Mesenchymal stem cell (in vitro differentiated cells and primary cell): ENCODE measurements around the gene TUBG1.
A peak's percentile ranks its signal among the peaks of the same experiment; 100 is the strongest.

ENCODE experiments used
- DNase-seq: peaks from one replicate; pipeline ENCODE4 v3.0.0-alpha.2; 2013
- H2AFZ ChIP-seq: one replicate; pipeline ENCODE4 v1.6.1; 2013; ENCODE audit warnings: low read depth, mild to moderate bottlenecking, control low read depth, inconsistent platforms, low read length, moderate library complexity
- H2AK5ac ChIP-seq: 2 replicates; pipeline ENCODE4 v1.6.1; 2013; ENCODE audit warnings: low read length, moderate library complexity, mild to moderate bottlenecking, inconsistent platforms; ENCODE audit not compliant: severe bottlenecking
- H2BK120ac ChIP-seq: one replicate; pipeline ENCODE4 v1.6.1; 2013; ENCODE audit warnings: low read depth, mild to moderate bottlenecking, inconsistent platforms, low read length, moderate library complexity
- H2BK12ac ChIP-seq, 2 experiments: one replicate each; pipeline ENCODE4 v1.6.1; 2013; ENCODE audit warnings: inconsistent platforms in 2 of 2, low read length in 2 of 2, mild to moderate bottlenecking in 2 of 2, moderate library complexity in 2 of 2, control low read depth in 1 of 2
- H2BK15ac ChIP-seq: one replicate; pipeline ENCODE4 v1.6.1; 2013; ENCODE audit warnings: mild to moderate bottlenecking, low read depth, inconsistent platforms; ENCODE audit not compliant: poor library complexity, severe bottlenecking
- H2BK5ac ChIP-seq: 2 replicates; pipeline ENCODE4 v1.6.1; 2013; ENCODE audit warnings: low read depth, mild to moderate bottlenecking, low read length, control low read depth, inconsistent platforms; ENCODE audit not compliant: poor library complexity, severe bottlenecking
- H3K14ac ChIP-seq, 2 experiments: one replicate each; pipeline ENCODE4 v1.6.1; 2013; ENCODE audit warnings: inconsistent platforms in 2 of 2, low read length in 2 of 2, control low read depth in 1 of 2, mild to moderate bottlenecking in 1 of 2, moderate library complexity in 1 of 2
- H3K18ac ChIP-seq, 2 experiments: one replicate each; pipeline ENCODE4 v1.6.1; 2013; ENCODE audit warnings: inconsistent platforms in 2 of 2, low read length in 2 of 2, control low read depth in 1 of 2, low read depth in 1 of 2, mild to moderate bottlenecking in 1 of 2
- H3K23ac ChIP-seq, 2 experiments: one replicate each; pipeline ENCODE4 v1.6.1; 2013; ENCODE audit warnings: inconsistent platforms in 2 of 2, low read length in 2 of 2, mild to moderate bottlenecking in 2 of 2, moderate library complexity in 2 of 2, control low read depth in 1 of 2
- H3K27ac ChIP-seq: 2 replicates; pipeline ENCODE4 v1.5.1; 2013; ENCODE audit warnings: mild to moderate bottlenecking, moderate library complexity, low read length, control low read depth, inconsistent platforms; ENCODE audit not compliant: poor library complexity, severe bottlenecking
- H3K27me3 ChIP-seq, 2 experiments: 2 replicates each; pipeline versions ENCODE4 v1.6.1 to v1.7.0; 2013; ENCODE audit warnings: low read length in 2 of 2, mild to moderate bottlenecking in 2 of 2, moderate library complexity in 2 of 2, control low read depth in 1 of 2, inconsistent platforms in 1 of 2; ENCODE audit not compliant: control insufficient read depth in 1 of 2, insufficient read depth in 1 of 2
- H3K36me3 ChIP-seq, 2 experiments: 2 replicates each; pipeline versions ENCODE4 v1.6.1 to v1.7.0; 2013; ENCODE audit warnings: low read length in 2 of 2, control low read depth in 1 of 2, inconsistent platforms in 1 of 2, low read depth in 1 of 2, mild to moderate bottlenecking in 1 of 2; ENCODE audit not compliant: insufficient read depth in 2 of 2, control insufficient read depth in 1 of 2
- H3K4ac ChIP-seq, 2 experiments: one replicate each; pipeline ENCODE4 v1.6.1; 2013; ENCODE audit warnings: inconsistent platforms in 2 of 2, low read length in 2 of 2, mild to moderate bottlenecking in 2 of 2, moderate library complexity in 2 of 2, control low read depth in 1 of 2, low read depth in 1 of 2
- H3K4me1 ChIP-seq: 2 replicates; pipeline ENCODE4 v1.6.1; 2013; ENCODE audit warnings: low read depth, low read length, control low read depth; ENCODE audit not compliant: control insufficient read depth, insufficient read depth
- H3K4me2 ChIP-seq: 2 replicates; pipeline ENCODE4 v1.6.1; 2013; ENCODE audit warnings: low read length, mild to moderate bottlenecking, inconsistent platforms; ENCODE audit not compliant: poor library complexity, severe bottlenecking
- H3K4me3 ChIP-seq, 2 experiments: 2 replicates each; pipeline versions ENCODE4 v1.5.1 to v1.7.0; 2013; ENCODE audit warnings: low read length in 2 of 2, mild to moderate bottlenecking in 2 of 2, control low read depth in 1 of 2, low read depth in 1 of 2; ENCODE audit not compliant: insufficient read depth in 1 of 2
- H3K79me1 ChIP-seq: replicated peaks from 2 replicates; pipeline ENCODE4 v1.6.1; 2013; ENCODE audit warnings: mild to moderate bottlenecking, control low read depth, low read length, inconsistent platforms; ENCODE audit not compliant: poor library complexity, severe bottlenecking
- H3K9ac ChIP-seq: 2 replicates; pipeline ENCODE4 v1.7.0; 2013; ENCODE audit warnings: mild to moderate bottlenecking, low read length, moderate library complexity
- H3K9me3 ChIP-seq: 2 replicates; pipeline ENCODE4 v1.7.0; 2013; ENCODE audit warnings: mild to moderate bottlenecking, low read length; ENCODE audit not compliant: control insufficient read depth
- H4K8ac ChIP-seq: one replicate; pipeline ENCODE4 v1.6.1; 2013; ENCODE audit warnings: inconsistent platforms, mild to moderate bottlenecking, low read length, moderate library complexity
- H4K91ac ChIP-seq: one replicate; pipeline ENCODE4 v1.6.1; 2013; ENCODE audit warnings: mild to moderate bottlenecking, low read length, inconsistent platforms
- WGBS: methylation state at CpG from one replicate; pipeline ENCODE4 v1.1.7; 2013; ENCODE audit warnings: mixed read lengths; 5-methylcytosine and 5-hydroxymethylcytosine counted together

The TUBG1 gene

DNA sequence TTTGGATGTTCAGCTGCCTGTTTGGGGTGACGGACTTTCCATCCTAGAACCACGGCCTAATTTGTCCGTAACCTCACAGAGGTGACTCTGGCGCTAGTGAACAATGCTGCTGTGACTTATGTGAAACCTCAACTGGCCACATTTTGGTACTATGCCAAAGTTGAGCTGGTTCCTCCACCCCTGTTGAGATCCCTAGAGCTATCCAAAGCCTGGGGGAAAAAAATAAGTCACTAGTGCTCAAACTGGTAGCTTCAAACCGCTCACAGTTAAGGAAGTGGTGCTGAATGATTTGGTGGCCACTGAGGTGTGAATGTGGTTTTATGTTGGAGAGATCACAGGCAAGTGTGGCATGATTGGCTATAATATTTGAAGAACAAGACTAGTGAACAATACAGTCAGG lies 38.3 kb downstream of the TUBG1 start:
- Histone ChIP-seq H2BK120ac (no peak overlapping the region), H2BK5ac (peak overlapping the region; percentile 14), H2BK15ac (no peak overlapping the region)

DNA sequence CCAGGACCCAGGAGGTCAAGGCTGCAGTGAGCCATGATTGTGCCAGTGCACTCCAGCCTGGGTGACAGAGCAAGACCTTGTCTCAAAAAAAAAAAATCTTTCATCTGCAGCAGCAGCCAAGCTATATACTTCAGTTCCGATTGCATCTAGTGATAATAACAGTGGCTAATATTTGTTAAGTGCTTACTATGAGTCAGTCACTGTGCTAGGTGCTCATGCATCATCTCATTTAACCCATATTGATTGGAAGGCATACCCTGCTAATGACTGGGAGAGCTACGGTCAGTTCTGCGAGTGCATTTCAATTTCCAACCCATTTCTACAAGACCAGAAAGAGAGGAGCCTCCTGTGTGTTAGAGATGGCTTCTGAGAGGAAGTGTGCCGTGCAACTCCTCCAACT lies 41.9 kb downstream of the TUBG1 start:
- no peak overlapping the region for H2BK15ac ChIP-seq
- H2BK120ac ChIP-seq, result no peak overlapping the region
- H3K36me3 ChIP-seq, result no peaks in the 10 kb centered on the region
- peak; percentile 34 for DNase-seq
- H3K27me3 ChIP-seq, result no peaks in the 10 kb centered on the region
- H2BK5ac ChIP-seq, result no peak overlapping the region
- H2AFZ ChIP-seq, result no peak overlapping the region
- H2BK12ac ChIP-seq, result no peak overlapping the region
- no peaks in the 10 kb centered on the region for H3K9me3 ChIP-seq
- H4K8ac ChIP-seq, result no peak overlapping the region
- H3K14ac ChIP-seq, result no peak overlapping the region
- no peak overlapping the region for H4K91ac ChIP-seq
- no peak overlapping the region for H3K4me3 ChIP-seq
- H3K23ac ChIP-seq, result no peak overlapping the region
- H3K4me1 ChIP-seq, result peaks cover 6% of the 10 kb centered on the region
- 93% methylated on average over 2 of the region's 4 CpGs for WGBS
- no peak overlapping the region for H3K9ac ChIP-seq
- H3K18ac ChIP-seq, result no peak overlapping the region
- H2AK5ac ChIP-seq, result no peak overlapping the region
- no peak overlapping the region for H3K4me2 ChIP-seq
- no peaks in the 10 kb centered on the region for H3K79me1 ChIP-seq
- no peak overlapping the region for H3K4ac ChIP-seq
- H3K27ac ChIP-seq, result no peak overlapping the region

More for the DNA sequence above, 38.3 kb downstream of the TUBG1 start:
- Histone ChIP-seq H3K4me2 (no peak overlapping the region), H3K18ac (no peak overlapping the region), H3K14ac (no peak overlapping the region), H2AK5ac (no peak overlapping the region), H4K8ac (no peak overlapping the region), H3K4ac (no peak overlapping the region), H3K9me3 (no peaks in the 10 kb centered on the region), H3K36me3 (no peaks in the 10 kb centered on the region), H3K27ac (no peak overlapping the region), H2BK12ac (no peak overlapping the region), H3K4me1 (no peaks in the 10 kb centered on the region), H3K9ac (no peak overlapping the region), H3K79me1 (no peaks in the 10 kb centered on the region), H4K91ac (no peak overlapping the region), H3K23ac (no peak overlapping the region), H3K4me3 (no peak overlapping the region), H3K27me3 (no peaks in the 10 kb centered on the region), H2AFZ (no peak overlapping the region)
- no peak for DNase-seq
- 89% methylated on average over 5 of the region's 5 CpGs for WGBS

DNA sequence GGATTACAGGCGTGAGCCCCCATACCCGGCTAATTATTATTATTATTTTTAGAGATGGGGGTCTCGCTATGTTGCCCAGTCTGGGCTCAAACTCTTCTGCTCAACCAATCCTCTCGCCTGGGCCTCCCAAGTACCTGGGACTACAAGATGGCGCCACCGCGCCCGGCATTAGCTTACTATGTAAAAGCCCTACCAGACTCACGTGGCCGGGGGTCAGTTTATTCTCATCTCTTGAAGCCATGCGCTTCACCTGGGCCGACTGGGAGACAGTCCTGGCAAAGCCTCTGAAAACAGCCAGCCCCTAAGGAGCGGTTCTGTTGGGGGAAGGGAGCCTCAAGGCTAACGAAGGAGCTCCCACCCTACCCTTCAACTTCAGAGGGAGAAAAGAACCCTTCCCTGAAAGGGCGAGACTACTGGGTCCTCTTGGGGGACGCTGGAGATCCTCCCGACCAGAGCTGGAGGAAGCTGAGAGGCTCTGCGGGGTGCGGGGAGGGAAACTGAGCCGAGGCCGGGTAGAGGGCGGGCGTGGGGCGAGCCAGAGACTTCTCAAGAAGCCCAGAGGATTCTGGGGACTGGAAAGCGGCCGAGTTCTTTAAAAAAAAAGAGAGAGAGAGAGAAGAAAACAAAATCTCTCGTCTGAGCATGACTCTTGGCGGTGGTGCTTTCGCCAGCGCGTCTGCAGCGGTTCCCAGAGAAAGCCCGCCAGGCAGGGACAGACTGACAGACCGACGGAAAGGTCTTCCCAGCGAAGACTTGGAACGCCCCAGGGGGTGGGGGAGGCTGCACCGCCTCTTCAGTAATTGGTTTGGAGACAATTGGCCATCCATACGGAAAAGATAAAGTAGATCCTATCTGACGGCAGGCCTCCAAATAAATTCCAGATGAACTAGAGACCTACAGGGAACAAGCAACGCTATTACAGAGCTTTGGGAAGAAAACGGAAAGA lies 44.0 kb downstream of the TUBG1 start:
- peak overlapping the region; percentile 42 to 77 for H3K4me3 ChIP-seq
- H2BK120ac ChIP-seq, result no peak overlapping the region
- peak overlapping the region; percentile 89 for H3K9ac ChIP-seq
- H3K36me3 ChIP-seq, result no peaks in the 10 kb centered on the region
- peak overlapping the region; percentile 77 for H3K4me2 ChIP-seq
- H3K9me3 ChIP-seq, result no peaks in the 10 kb centered on the region
- peak overlapping the region in 1 of 2 experiments; percentile 32 for H3K4ac ChIP-seq
- H2BK12ac ChIP-seq, result peak overlapping the region in 1 of 2 experiments; percentile 7
- H3K14ac ChIP-seq, result no peak overlapping the region
- H2BK15ac ChIP-seq, result no peak overlapping the region
- H3K18ac ChIP-seq, result peak overlapping the region in 1 of 2 experiments; percentile 60
- H2AK5ac ChIP-seq, result no peak overlapping the region
- peak; percentile 75 for DNase-seq
- H4K91ac ChIP-seq, result no peak overlapping the region
- peak overlapping the region; percentile 70 for H4K8ac ChIP-seq
- peak overlapping the region; percentile 7 for H2AFZ ChIP-seq
- H3K23ac ChIP-seq, result no peak overlapping the region
- H3K27me3 ChIP-seq, result no peaks in the 10 kb centered on the region
- H3K27ac ChIP-seq, result no peak overlapping the region
- 33% methylated on average over 35 of the region's 42 CpGs for WGBS
- no peak overlapping the region for H2BK5ac ChIP-seq
- peaks cover 6% of the 10 kb centered on the region for H3K4me1 ChIP-seq
- peaks cover 2% of the 10 kb centered on the region for H3K79me1 ChIP-seq

DNA sequence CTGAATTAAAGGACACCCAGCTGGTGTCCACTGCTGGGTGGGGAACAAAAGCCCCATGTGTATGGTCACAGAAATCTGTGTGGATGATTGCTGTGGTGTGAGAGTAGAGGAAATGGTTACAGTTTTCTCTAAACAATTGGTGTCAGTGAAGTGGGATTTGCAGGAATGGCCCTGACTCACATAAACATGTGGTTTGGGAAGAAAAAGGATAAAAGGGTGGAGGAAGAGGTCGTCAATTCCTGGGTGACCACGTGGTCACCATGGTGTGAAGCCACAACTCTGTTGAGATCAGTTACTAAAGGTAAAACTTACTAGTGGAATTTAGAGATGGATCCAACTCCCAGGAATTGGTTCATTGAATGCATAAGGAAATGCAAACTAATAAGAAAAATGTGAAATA lies 46.0 kb downstream of the TUBG1 start:
- Histone ChIP-seq H2BK12ac (peak overlapping the region in 1 of 2 experiments; percentile 6), H3K18ac (peak overlapping the region in 1 of 2 experiments; percentile 59), H2AFZ (no peak overlapping the region), H4K91ac (no peak overlapping the region), H3K14ac (no peak overlapping the region), H3K27me3 (no peaks in the 10 kb centered on the region), H2BK120ac (peak overlapping the region; percentile 75), H4K8ac (no peak overlapping the region), H2BK15ac (no peak overlapping the region), H3K4me3 (no peak overlapping the region), H3K4me1 (peaks cover 9% of the 10 kb centered on the region), H2AK5ac (no peak overlapping the region), H3K4me2 (no peak overlapping the region), H3K79me1 (peaks cover 3% of the 10 kb centered on the region), H3K36me3 (no peaks in the 10 kb centered on the region), H3K9me3 (no peaks in the 10 kb centered on the region), H2BK5ac (no peak overlapping the region), H3K27ac (no peak overlapping the region), H3K9ac (no peak overlapping the region), H3K23ac (no peak overlapping the region), H3K4ac (no peak overlapping the region)
- peak; percentile 96 for DNase-seq
- WGBS, result 3% methylated on average over 2 of the region's 2 CpGs
